Smooth muscle cell (in vitro differentiated cells): ENCODE data around the gene PPIL1. TPM values are rescaled to one million over a fixed set of nuclear protein-coding genes. Genes with fewer than 3 reads are reported as not detected.

Experiments
- DNase-seq: peaks from one replicate; lab custom pipeline; 2025; ENCODE audit not compliant: unreplicated experiment; lab: John Stamatoyannopoulos, UW
- H2AFZ ChIP-seq: fragments of 200-600 bp; sonication (generic); 2 replicates; pipeline ENCODE4 v1.6.0; 2016; ENCODE audit warnings: antibody characterized with exemption, low read depth, mild to moderate bottlenecking
- H3F3A ChIP-seq: fragments of 200-600 bp; sonication (generic); 2 replicates; pipeline ENCODE4 v1.6.0; 2017; ENCODE audit warnings: antibody characterized with exemption, low read depth
- H3K27ac ChIP-seq: fragments of 200-600 bp; sonication (generic); 2 replicates; pipeline ENCODE4 v1.5.1; 2016; ENCODE audit warnings: low read depth, mild to moderate bottlenecking
- H3K27me3 ChIP-seq: fragments of 200-600 bp; sonication (generic); 2 replicates; pipeline ENCODE4 v1.6.1; 2016; ENCODE audit warnings: low read depth, mild to moderate bottlenecking
- H3K36me3 ChIP-seq: fragments of 200-600 bp; sonication (generic); 2 replicates; pipeline ENCODE4 v1.5.1; 2016; ENCODE audit warnings: low read depth
- H3K4me1 ChIP-seq: fragments of 200-600 bp; sonication (generic); 2 replicates; pipeline ENCODE4 v1.5.1; 2016; ENCODE audit warnings: low read depth
- H3K4me2 ChIP-seq: fragments of 200-600 bp; sonication (generic); 2 replicates; pipeline ENCODE4 v1.6.0; 2016; ENCODE audit warnings: mild to moderate bottlenecking
- H3K4me3 ChIP-seq: fragments of 200-600 bp; sonication (generic); 2 replicates; pipeline ENCODE4 v1.5.1; 2016; ENCODE audit warnings: mild to moderate bottlenecking
- H3K79me2 ChIP-seq: fragments of 200-600 bp; sonication (generic); 2 replicates; pipeline ENCODE4 v1.6.0; 2016; ENCODE audit warnings: low read depth, mild to moderate bottlenecking
- H3K9ac ChIP-seq: fragments of 200-600 bp; sonication (generic); 2 replicates; pipeline ENCODE4 v1.6.0; 2016; ENCODE audit warnings: low read depth
- H3K9me3 ChIP-seq: fragments of 200-600 bp; sonication (generic); replicated peaks from 2 replicates; pipeline ENCODE4 v1.5.1; 2016; ENCODE audit warnings: low read depth
- H4K20me1 ChIP-seq: fragments of 200-600 bp; sonication (generic); 2 replicates; pipeline ENCODE4 v1.6.0; 2016; ENCODE audit warnings: low read depth
- CTCF ChIP-seq: fragments of 200-600 bp; sonication (generic); IDR thresholded peaks from 2 replicates; pipeline ENCODE4 v1.5.1; 2017; ENCODE audit warnings: borderline replicate concordance, mild to moderate bottlenecking, antibody characterized with exemption; ENCODE audit not compliant: insufficient read depth, poor library complexity, severe bottlenecking
- WGBS: methylation state at CpG from one replicate; pipeline ENCODE4 v1.1.7; 2016; ENCODE audit warnings: low lambda C conversion rate; 5-methylcytosine and 5-hydroxymethylcytosine counted together
- polyA plus RNA-seq: library from polyadenylated mRNA; unstranded; fragments of >200 nt; fragmentation: Nextera tagmentation; extraction: Ambion mirVana; gene quantifications from 2 replicates; pipeline ENCODE4 v1.2.1, GENCODE V29; 2016
- total RNA-seq: library from RNA; depleted of rRNA; stranded (reverse); fragments of >200 nt; gene quantifications from 2 replicates; pipeline ENCODE4 v1.2.3, GENCODE V29; 2014

The PPIL1 gene
- total and polyA plus RNA-seq, 2 experiments from 2014 or later = 45.4 to 49.3 TPM

DNA sequence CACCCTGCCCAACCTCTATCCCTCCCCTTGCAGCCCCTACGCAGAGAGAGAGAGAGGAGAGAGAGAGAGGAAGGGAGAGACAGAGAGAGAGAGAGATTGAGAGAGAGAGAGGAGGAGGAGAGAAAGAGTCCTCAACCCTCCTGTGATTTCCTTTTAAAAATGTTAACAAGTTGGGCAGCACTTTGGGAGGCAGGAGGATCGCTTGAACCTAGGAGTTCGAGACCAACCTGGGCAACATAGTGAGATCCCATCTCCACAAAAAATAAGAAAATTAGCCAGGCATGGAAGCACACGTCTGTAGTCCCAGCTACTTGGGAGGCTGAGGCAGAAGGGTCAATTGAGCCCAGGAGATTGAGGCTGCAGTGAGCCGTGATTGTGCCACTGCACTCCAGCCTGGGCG lies 65.4 kb downstream of the PPIL1 start:
- Histone ChIP-seq H3K4me3 (no peak overlapping the region), H3K9me3 (no peaks in the 10 kb centered on the region), H2AFZ (no peak overlapping the region), H3K27me3 (no peaks in the 10 kb centered on the region), H3K9ac (no peak overlapping the region), H3K36me3 (no peaks in the 10 kb centered on the region), H4K20me1 (no peaks in the 10 kb centered on the region), H3K79me2 (no peaks in the 10 kb centered on the region), H3K27ac (no peak overlapping the region), H3K4me2 (no peak overlapping the region), H3F3A (no peaks in the 10 kb centered on the region), H3K4me1 (peaks cover 15% of the 10 kb centered on the region)
- no peak for TF ChIP-seq CTCF
- no peak for DNase-seq
- WGBS = 93% methylated on average over 6 of the region's 6 CpGs

DNA sequence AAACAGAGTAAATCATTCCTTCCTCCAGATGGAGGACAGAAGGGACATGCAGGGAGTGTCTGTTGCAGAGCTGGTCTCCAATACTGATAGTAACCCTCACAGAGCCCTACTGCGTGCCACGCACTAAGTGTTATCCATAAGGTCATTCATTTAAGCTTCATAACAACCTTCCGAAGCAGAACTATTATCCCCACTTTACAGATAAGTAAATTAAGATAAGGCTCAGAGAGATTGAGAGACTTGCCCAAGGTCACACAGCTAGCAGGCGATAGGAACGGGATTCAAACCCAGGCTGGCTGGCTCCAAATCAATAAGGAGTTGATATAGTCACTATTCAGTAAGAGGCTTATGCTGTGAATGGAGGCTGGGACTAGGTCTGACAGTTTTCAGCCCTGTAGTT lies 66.0 kb downstream of the PPIL1 start:
- 73% methylated on average over 5 of the region's 5 CpGs for WGBS
- H3K4me2 ChIP-seq = no peak overlapping the region
- no peak for TF ChIP-seq CTCF
- H3K27me3 ChIP-seq = no peaks in the 10 kb centered on the region
- no peak overlapping the region for H3K4me3 ChIP-seq
- DNase-seq = no peak
- no peaks in the 10 kb centered on the region for H3K36me3 ChIP-seq
- no peaks in the 10 kb centered on the region for H3K79me2 ChIP-seq
- no peak overlapping the region for H3K27ac ChIP-seq
- H3K9ac ChIP-seq = no peak overlapping the region
- no peaks in the 10 kb centered on the region for H3K9me3 ChIP-seq
- peaks cover 15% of the 10 kb centered on the region for H3K4me1 ChIP-seq
- no peaks in the 10 kb centered on the region for H4K20me1 ChIP-seq
- H3F3A ChIP-seq = no peaks in the 10 kb centered on the region
- no peak overlapping the region for H2AFZ ChIP-seq

GRCh38 chr6:36807750-36808149 lies 66.9 kb downstream of the PPIL1 start:
- Histone ChIP-seq H3K36me3 (no peaks in the 10 kb centered on the region), H3K9me3 (no peaks in the 10 kb centered on the region), H3K27ac (no peak overlapping the region), H3F3A (no peaks in the 10 kb centered on the region), H3K79me2 (no peaks in the 10 kb centered on the region), H3K4me2 (no peak overlapping the region), H3K4me1 (peaks cover 15% of the 10 kb centered on the region), H3K9ac (no peak overlapping the region), H3K4me3 (no peak overlapping the region), H2AFZ (no peak overlapping the region), H4K20me1 (no peaks in the 10 kb centered on the region), H3K27me3 (no peaks in the 10 kb centered on the region)
- no peak for DNase-seq
- 90% methylated on average over 7 of the region's 7 CpGs for WGBS
- no peak for TF ChIP-seq CTCF

GRCh38 chr6:36807143-36807542 lies 67.5 kb downstream of the PPIL1 start:
- no peak overlapping the region for H3K27ac ChIP-seq
- no peaks in the 10 kb centered on the region for H3F3A ChIP-seq
- no peaks in the 10 kb centered on the region for H3K27me3 ChIP-seq
- no peaks in the 10 kb centered on the region for H3K36me3 ChIP-seq
- 70% methylated on average over 5 of the region's 5 CpGs for WGBS
- no peak overlapping the region for H3K4me3 ChIP-seq
- no peak overlapping the region for H3K4me2 ChIP-seq
- H3K4me1 ChIP-seq = peaks cover 15% of the 10 kb centered on the region
- H2AFZ ChIP-seq = no peak overlapping the region
- no peaks in the 10 kb centered on the region for H3K79me2 ChIP-seq
- H3K9ac ChIP-seq = no peak overlapping the region
- no peak for DNase-seq
- TF ChIP-seq CTCF = no peak
- no peaks in the 10 kb centered on the region for H4K20me1 ChIP-seq
- H3K9me3 ChIP-seq = no peaks in the 10 kb centered on the region
